SKM-1 treated with dmso at 0.1 percent for 144 hours (cell line): ENCODE measurements around the gene LRRC8E.

Source experiments
- DNase-seq: peaks from one replicate; lab custom pipeline; 2025; ENCODE audit not compliant: unreplicated experiment; lab: John Stamatoyannopoulos, UW

LRRC8E gene

GRCh38 chr19:7867092-7867844, 21.0 kb upstream of the LRRC8E start:
- no peak for DNase-seq

GRCh38 chr19:7868326-7868670, 20.0 kb upstream of the LRRC8E start:
- no peak for DNase-seq

GRCh38 chr19:7868671-7869452, 19.4 kb upstream of the LRRC8E start:
- DNase-seq: peak; percentile 71

GRCh38 chr19:7869453-7869909, 18.8 kb upstream of the LRRC8E start:
- DNase-seq: peak; percentile 32

GRCh38 chr19:7869910-7870511, 18.3 kb upstream of the LRRC8E start:
- DNase-seq: peak; percentile 82

GRCh38 chr19:7870571-7871436, 17.5 kb upstream of the LRRC8E start:
- DNase-seq: peak; percentile 90

GRCh38 chr19:7871437-7872305, 16.6 kb upstream of the LRRC8E start:
- peak; percentile 91 for DNase-seq

- no peak for DNase-seq
Observed at GRCh38 chr19:7872306-7873204, 15.8 kb upstream of the LRRC8E start.

- no peak for DNase-seq
Observed at GRCh38 chr19:7873304-7874075, 14.8 kb upstream of the LRRC8E start.

- DNase-seq: no peak
Observed at GRCh38 chr19:7874076-7874896, 14.0 kb upstream of the LRRC8E start, which contains the start of gene PRR36. TSS of gene PRR36 (minus strand) at chr19:7874390. CDS start at chr19:7873689, 701 bp downstream.

GRCh38 chr19:7874897-7875273, 13.4 kb upstream of the LRRC8E start:
- no peak for DNase-seq

GRCh38 chr19:7877249-7877836, 11.0 kb upstream of the LRRC8E start:
- DNase-seq: no peak

- DNase-seq: no peak
Observed at GRCh38 chr19:7879111-7879807, 9.1 kb upstream of the LRRC8E start.

- DNase-seq: no peak
Observed at GRCh38 chr19:7879836-7880235, 8.5 kb upstream of the LRRC8E start.

- DNase-seq: no peak
Observed at GRCh38 chr19:7881910-7882309, 6.4 kb upstream of the LRRC8E start.

- DNase-seq: no peak
Observed at GRCh38 chr19:7883105-7883504, 5.2 kb upstream of the LRRC8E start.
